Putamen (tissue), 1 donor: Measurements from ENCODE around the gene DIP2C.

ENCODE experiments used
- DNase-seq: peaks from one replicate; pipeline ENCODE4 v3.0.0-alpha.2; 2016; ENCODE audit warnings: low spot score

The DIP2C gene

DNA sequence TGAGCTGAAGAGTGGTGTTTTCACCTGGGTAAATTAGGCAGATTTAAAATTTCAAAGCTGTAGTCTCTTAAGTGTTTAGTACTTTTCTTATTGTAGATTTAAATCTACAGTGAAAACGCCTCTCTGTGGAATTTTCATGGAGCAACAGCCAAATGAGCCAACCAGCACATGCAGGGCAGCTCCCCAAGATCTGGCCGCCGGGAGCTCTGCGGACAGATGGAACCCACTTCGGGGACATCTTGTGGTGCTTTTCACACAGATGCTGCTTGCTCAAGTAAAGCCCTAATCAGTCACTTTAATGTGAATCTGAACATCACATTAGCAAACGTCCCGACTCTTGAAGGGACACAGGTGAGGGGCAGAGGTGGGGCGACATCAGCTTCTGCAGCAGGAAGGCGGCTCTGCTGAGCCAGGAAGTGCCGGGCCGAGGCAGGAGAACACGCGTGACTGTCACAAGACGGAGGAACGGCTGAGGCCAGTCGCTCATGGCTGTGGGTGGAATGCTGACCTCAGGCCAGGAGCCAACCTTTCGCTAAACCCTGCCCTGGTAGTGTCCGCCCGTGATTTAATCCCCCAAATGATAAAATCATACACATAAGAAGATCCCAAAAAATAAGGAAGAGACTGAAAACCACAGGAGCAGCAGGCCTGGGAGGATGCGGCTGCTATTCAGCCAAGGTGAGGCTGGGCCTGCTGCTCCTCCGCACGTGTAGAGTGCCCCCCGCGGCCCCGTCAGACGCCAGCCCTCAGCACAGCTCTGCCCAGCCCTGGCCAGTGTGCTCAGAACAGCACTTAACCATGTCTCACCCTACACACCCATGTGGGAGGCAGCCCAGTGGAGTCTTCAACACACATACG lies 297.4 kb downstream of the DIP2C start:
- no peak for DNase-seq

DNA sequence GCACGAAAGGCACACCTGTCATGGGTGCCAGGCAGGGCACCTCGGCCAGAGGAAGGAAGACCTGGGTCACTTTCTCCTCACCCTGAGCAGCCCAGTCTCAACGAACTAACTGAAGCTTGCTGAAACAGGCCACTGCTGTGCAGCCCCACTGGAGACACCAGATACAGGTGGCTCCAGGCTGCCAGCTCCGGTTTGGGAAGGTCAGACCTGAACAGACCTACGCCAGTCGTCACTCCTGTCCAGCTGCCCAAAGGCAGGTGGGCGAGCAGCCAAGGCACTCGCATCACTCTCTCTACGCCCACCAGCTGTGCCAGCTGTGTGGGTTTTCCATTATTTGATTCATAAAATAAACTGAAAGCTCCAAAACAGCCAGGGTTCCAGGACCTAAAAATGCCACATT lies 298.2 kb downstream of the DIP2C start:
- DNase-seq, result no peak

DNA sequence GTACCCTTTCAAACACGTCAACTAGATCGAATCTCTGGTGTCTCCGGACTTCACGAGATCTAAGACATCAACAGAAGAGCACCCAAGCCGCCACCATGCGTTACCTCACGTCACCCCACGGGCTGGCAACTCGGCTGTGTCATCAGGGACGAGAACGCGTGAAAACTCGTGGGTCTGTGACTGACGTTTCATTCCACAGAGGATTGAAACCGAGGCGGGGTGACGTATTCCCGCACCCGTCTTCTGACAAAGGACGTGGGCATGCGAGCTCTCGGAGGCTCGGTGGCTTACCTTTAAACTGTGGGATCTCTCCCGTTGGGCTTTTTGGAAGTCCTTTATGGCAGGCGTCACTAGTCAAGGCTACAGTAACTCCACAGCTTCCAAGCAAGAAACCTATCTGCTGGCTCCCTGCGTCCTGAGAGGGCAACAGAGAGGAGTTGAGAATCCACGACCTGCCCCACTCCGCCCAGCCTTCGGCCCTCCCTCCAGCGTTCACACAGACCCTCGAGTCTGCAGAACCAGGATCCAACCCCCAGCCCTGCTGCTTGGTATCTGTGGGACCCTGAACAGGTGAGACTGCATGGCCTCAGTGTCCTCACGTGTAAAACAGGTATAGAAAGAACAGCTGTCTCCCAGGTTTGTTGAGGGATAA lies 298.9 kb downstream of the DIP2C start:
- peak; percentile 82 for DNase-seq

DNA sequence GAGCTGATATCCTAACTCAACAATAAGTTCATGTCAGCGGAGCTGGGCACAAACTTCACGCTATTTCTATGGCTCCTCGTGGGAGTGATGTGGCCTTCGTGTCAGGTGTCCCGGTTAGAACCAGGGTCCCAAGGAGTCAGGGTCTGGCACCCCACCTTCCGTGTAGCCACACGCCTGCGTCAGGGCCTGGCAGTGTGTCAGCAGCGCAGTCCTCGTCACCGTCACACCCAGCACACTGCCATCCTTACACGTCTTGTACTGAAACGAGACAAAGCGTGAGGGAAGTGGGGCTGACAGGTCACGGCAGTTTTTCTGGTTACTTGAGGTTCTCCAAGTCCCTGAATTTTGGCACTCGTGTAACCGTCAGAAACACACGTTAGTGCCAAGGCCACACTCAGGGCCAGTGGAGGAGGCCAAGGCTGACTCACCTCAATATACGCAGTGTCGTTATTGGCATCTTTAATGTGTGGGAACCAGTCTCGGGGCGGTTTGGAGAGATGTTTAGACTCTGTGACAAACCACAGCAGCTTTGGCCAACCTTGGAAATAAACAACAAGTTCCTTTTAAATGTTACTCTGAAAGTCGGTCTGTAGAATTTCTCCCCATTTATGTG lies 299.5 kb downstream of the DIP2C start:
- no peak for DNase-seq

DNA sequence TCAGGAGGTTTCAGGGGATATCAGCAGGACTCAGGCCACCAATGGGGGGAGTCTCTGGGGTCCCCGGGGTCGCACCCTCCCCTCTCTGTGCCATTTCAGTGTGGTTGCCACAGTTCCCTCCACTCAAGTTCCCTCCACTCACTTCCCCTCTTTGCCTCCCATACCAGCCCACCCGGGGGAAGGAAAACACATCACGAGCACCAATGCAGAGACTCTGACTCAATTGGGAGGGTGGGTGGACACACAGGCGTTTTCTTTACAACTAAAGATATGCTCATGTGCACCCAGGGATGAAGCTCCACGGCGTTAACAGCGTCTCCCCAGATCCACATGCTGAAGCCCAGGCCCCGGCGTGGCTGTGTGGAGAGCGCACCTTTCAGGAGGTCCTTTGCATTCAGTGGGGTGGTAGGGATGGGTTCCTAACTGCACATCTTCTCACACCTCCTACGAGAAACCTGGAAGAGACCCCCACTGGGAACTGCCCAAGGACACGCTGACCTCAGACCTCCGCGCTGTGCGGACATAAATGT lies 300.1 kb downstream of the DIP2C start:
- no peak for DNase-seq

DNA sequence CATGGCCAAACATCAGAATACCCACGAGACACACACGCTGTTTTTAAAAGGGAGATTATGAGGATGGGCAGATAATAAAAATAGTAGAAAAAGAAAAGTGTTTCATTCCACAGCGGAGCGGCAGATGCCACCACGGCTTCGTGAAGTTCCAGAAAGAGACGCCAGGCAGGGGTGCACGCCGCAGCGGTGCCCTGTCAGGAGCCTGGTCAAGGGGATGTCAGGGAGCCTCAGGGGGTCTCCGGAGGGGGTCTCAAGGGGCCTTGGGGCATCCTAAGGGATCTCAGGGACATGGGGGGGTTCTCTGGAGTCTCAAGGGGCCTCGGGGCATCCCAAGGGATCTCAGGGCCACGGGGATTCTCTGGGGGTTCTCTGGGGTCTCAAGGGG lies 300.8 kb downstream of the DIP2C start:
- no peak for DNase-seq

DNA sequence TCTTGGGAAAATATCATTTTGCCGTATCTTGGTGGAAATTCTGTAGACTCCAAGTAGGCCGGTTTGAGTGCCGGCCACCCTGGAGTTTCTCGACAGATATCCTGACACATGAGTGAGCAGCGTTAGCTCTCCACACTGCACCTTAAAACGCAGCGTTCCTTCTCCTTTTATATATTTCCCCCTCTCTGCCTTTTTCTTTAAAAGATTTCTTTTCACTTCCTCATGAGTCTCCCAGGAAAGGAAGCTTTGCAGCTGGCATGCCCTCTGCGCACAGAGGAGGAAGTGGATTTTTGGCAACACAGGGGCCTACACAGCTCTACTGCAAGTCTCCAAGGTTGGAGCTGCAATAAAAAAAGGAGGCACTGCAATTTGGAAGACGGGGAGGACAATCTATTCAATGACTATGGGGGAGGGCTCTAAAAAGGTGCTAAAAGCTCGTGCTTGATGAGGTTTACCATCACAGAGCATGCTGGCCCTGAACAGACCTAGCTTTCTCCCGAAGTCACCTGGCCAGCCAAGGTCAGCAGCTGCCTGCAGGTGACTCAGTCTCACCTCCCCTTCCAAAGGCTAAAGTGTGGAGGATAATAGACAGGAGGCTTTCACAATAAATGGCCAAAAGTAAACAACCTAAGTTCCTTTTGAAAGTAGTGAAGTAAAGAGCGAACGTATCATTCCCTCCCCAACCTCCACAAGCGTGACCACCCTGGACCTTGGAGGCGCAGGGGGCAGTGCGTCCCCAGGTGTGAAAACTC lies 301.4 kb downstream of the DIP2C start:
- DNase-seq, result peak; percentile 46

DNA sequence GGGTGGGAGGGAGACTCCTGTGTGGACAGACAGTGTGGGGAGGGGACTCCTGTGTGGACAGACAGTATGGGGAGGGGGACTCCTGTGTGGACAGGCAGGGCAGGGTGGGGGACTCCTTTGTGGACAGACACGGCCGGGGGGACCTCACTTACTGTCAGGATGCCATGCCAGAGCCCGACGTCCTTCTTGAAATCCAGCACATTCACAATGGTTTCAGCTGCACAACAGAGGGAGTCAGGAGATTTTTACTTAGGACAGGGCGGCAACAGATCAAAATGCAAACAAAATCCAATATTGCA lies 301.9 kb downstream of the DIP2C start:
- DNase-seq, result no peak

DNA sequence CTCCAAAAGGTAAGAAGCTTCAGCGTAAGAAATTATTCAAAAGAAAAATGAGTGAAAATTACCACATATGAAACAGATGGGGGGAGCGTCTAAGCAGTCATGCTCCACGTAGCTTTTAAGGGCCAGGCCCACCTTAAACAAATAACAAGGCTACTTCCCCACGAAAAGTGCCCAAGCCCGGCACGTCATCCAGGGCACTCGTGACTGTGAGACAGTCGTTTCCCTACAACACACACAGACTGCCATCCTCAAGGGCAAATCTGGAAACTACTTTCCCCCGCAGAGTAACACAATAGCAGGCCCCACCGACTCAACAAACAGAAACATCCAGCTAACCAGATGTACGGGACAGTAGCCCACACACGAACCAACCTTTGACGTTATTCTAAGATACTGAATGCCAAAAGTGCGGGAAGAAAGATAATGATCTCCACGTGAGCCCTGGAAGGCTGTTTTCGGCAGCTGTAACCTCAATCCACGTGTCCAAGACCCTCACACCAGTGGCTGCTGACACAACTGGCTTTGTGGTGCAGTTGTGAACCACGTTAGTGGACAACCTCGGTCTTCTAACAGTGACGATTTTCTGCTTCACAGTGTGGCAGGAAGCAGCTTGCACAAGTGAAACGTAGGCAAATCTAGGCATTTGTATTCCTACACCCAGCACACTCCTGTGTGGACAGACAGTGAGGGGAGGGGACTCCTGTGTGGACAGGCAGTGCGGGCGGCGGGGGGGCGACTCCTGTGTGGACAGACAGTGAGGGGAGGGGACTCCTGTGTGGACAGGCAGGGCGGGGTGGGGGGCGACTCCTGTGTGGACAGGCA lies 302.5 kb downstream of the DIP2C start:
- no peak for DNase-seq

DNA sequence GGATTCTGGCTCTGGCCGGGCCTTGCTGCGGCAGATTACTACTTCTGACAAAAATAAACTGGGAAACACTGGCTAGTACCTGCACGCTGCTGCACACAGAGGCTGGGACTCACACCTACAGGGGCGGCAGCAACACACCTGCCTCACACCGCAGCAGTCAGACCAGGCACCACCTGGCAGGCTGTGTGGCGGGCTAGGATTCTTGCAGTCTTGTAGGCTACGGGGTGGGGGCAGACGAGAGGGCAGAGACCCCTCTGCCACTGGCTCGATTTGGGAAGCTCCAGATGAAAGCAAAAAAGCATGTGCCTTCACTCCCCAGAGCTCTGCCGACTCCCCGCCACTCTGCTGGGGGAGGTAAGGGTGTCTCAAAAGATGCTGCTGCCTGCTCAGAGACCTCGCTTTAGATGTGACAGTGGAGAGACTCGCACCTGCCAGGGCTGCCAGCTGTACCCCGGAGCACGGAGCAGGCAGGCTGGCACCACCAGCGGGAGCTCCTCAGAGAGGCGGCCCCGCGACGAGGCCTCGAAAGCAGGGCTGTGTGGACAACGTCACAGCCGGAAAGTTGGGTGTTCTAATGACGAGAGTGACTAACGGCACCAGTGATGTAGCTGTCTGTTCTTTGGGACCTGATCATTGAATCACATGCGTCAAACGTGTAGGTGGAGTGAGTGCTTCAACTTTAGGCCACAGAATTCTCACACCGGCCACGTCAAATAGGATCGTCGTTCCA lies 303.7 kb downstream of the DIP2C start:
- DNase-seq, result no peak

DNA sequence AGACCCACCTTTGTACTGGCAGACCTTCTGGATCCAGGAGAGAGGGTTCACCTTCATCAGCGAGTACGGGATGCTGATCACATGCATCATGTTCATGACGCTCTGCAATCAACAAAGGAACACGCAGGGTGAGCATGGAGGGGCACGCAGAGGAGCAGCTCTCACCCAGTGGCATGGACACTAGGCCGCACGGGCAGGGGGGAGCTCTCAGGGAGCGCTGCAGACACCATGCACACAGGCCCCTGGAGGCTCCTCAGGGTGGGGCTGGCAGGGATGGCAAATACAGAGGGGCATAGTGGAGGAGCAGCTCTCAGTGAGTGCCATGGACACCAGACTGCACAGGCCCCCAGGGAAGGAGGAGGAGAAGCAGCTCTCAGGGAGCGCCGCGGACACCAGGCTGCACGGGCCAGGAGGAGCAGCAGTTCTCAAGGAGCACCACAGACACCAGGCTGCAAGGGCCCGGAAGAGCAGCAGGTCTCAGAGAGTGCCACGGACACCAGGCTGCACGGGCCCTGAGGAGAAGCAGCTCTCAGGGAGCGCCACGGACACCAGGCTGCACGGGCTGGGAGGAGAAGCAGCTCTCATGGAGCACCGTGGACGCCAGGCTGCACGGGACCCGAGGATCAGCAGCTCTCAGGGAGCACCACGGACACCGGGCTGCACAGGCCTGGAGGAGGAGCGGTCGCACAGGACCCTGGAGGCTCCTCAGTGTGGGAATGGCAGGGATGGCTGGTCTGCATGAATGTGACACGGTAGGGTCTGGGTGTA lies 304.7 kb downstream of the DIP2C start:
- DNase-seq, result no peak

DNA sequence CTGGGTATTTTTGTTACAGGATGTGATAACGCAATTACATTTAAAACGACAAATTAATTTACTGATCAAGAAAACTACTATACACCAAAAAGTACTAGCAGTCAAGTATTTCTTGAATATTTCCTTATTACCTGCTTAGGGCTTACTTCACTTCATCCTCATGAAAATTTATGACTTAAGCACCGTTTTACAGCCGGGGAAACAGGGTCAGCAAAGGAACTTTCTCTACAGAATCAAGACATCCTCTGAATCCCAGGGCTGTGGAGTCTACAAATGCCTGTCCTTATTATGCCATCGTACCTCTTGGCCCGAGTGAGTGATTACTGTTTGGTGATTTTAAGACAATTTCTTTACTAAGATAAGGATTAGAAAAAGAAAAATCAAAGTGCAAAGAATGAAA lies 305.9 kb downstream of the DIP2C start:
- no peak for DNase-seq

DNA sequence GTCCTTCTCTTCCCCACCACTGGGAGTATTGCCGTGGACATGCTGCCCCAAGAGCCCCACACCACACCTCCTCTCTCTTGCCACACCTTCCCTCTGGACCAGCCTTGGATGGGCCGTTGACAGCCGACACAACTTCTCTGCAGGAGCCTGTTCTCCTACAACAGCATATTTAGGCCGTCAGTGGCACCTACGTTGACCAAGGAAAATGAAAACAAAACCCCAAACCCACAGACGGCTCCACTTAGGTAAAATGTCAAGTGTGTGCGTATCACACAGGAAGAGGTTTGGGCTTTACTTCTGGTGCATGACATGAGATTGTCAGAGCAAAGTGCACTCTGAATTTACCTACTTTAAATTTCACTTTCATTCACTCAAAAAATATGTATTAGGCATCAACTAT lies 307.7 kb downstream of the DIP2C start:
- no peak for DNase-seq

DNA sequence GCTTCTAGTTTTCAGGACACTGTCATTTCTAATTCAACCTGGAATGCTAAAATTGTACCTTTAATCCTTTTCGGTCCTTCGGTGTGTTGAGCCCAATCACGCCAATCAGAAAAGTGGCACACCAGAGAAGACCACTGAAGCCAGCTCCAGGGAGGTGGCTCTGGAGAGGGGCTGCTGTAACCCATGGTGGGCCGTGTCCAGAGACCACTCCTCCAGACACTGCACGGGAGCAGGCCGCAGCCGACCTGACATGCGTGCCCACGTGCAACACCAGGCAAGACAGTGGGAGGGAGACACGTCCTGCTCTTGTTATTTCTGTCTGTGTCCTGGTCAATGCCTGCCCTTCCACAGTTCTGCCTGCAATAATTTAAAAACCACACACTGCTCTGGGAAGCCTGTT lies 308.1 kb downstream of the DIP2C start:
- no peak for DNase-seq

DNA sequence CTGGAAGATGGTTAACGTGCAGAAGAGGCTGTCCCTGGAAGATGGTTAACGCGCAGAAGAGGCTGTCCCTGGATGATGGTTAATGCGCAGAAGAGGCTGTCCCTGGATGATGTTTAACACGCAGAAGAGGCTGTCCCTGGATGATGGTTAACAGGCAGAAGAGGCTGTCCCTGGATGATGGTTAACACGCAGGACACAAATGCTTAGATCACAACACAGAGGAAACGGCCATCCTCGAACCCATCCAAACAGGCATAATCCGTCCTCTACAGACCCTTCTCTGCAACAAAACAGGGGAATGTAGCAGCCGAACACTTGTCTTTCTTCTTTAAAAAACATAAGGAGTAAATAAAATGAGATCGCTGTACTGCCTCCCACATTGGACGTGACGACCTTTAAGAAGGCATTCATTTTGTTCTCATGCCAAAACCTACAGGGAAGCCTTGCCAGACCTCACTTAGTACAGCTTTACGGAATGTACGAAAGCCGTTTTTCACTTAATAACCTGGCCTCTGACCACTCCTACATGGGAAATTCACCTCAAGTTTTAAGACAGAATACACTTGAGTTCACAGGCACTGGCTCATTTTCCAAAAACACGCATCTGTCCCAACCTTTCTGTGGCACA lies 309.0 kb downstream of the DIP2C start:
- no peak for DNase-seq

DNA sequence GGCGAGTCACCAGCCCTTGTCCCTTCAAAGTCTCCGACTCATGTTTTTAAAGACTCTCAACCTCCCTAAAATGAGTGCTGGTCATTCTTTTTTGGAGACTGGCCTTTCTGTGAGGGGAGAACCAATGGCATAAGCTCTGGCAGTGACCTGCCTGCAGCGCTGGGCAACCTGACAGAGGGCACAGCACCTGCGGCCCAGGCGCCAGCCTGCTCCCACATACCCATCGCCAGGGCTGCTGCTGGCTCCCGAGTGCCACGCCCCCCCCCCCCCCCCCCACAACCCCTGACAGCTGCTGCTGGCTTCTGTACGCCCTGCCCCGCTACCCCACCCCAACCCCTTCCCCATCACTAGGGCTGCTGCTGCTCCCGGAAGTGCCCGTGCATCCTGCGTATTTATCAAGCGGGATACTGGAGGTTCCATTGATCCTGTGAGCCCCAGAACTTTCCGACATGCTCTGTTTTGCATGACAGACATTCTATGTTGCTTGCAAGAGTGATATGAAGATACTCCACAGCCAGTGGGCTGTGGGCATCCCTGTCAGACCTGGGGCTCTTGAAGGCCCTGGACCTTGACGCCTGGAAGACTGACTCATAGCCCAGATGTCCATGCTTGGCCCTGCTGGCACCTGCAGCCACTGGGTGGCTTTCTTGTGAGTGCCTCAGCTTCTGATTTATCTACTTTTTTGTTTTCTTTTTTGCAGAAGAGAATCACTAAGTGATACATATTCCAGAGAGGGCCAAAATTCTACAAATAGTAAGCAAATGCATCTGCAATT lies 310.4 kb downstream of the DIP2C start:
- no peak for DNase-seq

DNA sequence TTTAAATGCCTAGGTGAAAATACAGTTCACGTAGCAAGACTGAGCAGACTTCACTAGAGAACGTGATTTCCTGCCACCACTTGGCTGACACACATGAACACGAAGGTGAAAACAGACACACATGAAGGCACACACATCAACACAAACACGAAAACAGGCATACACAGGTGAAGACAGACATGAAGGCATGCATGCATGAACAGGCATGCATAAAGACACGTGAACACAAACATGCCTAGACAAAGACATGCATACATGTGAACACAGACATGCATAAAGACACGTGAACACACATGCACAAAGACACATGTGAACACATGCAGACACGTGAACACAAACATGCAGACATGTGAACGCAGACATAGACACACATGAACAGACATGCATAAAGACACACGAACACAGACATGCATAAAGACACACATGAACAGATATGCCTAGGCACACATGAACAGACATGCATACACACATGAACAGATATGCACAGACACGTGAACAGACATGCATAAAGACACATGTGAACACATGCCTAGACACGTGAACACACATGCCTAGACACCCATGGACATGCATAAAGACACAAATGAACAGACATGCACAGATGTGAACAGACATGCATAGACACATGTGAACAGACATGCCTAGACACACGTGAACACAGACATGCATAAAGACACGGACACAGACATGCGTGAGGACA lies 311.1 kb downstream of the DIP2C start:
- no peak for DNase-seq

DNA sequence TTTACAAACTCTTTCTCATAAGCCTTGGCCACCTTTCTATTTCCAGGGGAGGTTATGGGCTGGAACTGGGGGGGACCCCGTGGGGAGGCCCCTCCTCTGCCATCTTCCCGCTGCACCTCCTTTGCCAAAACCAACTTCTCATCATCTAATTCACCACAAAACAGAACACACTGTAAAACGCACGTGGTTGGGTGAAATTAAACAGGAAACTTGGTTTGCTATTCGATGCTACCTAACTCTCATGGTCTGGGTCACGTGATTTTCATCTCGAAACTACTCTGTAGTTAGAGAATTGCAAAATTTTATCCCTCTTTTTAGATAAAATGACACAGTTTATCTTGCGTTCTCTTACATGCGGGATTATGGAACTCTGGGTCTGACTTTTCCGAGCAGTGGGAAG lies 312.2 kb downstream of the DIP2C start:
- no peak for DNase-seq
